Measurements from ENCODE around the gene CREB3. TPM values are rescaled to one million over a fixed set of nuclear protein-coding genes. Genes with fewer than 3 reads are reported as not detected.

Gene CREB3
- polyA plus RNA-seq, 2 donors: 10.5 to 13.6 TPM

GRCh38 chr9:35711501-35712428 lies 20.7 kb upstream of the CREB3 start:
- Histone ChIP-seq H3K36me3 (ENCODE audit: control insufficient read depth in 2 of 2, insufficient read depth in 2 of 2, low read length in 1 of 2) (peaks cover 29 to 63% of the 10 kb centered on the region in 2 donors), H3K27me3 (ENCODE audit: control insufficient read depth in 1 of 2, insufficient read depth in 2 of 2, low read length in 2 of 2) (no peaks in the 10 kb centered on the region), H3K4me1 (ENCODE audit: control insufficient read depth in 2 of 2, insufficient read depth in 2 of 2, low read length in 1 of 2) (no peaks in the 10 kb centered on the region), H3K27ac (ENCODE audit: low read depth in 2 of 2, low read length in 1 of 2) (no peak overlapping the region), H3K9me3 (ENCODE audit: control insufficient read depth in 2 of 2, insufficient read depth in 1 of 2, low read depth in 1 of 2, low read length in 1 of 2) (no peaks in the 10 kb centered on the region), H3K4me3 (ENCODE audit: low read depth in 1 of 2, low read length in 2 of 2) (no peak overlapping the region)
- 79 to 84% methylated on average over 21 of the region's 21 CpGs for WGBS, 2 donors

- Histone ChIP-seq H3K9me3 (ENCODE audit: control insufficient read depth in 2 of 2, insufficient read depth in 1 of 2, low read depth in 1 of 2, low read length in 1 of 2) (no peaks in the 10 kb centered on the region), H3K27ac (ENCODE audit: low read depth in 2 of 2, low read length in 1 of 2) (no peak overlapping the region), H3K27me3 (ENCODE audit: control insufficient read depth in 1 of 2, insufficient read depth in 2 of 2, low read length in 2 of 2) (no peaks in the 10 kb centered on the region), H3K4me1 (ENCODE audit: control insufficient read depth in 2 of 2, insufficient read depth in 2 of 2, low read length in 1 of 2) (no peaks in the 10 kb centered on the region), H3K36me3 (ENCODE audit: control insufficient read depth in 2 of 2, insufficient read depth in 2 of 2, low read length in 1 of 2) (peaks cover 33 to 63% of the 10 kb centered on the region in 2 donors), H3K4me3 (ENCODE audit: low read depth in 1 of 2, low read length in 2 of 2) (no peak overlapping the region)
- WGBS, 2 donors: 77 to 79% methylated on average over 11 of the region's 11 CpGs
These were observed 19.6 kb upstream of the CREB3 start for GRCh38 chr9:35712762-35713400.

GRCh38 chr9:35713578-35713977 lies 18.9 kb upstream of the CREB3 start:
- 91 to 96% methylated on average over 3 of the region's 3 CpGs for WGBS, 2 donors
- H3K36me3 ChIP-seq (ENCODE audit: control insufficient read depth in 2 of 2, insufficient read depth in 2 of 2, low read length in 1 of 2): peaks cover 33 to 65% of the 10 kb centered on the region in 2 donors
- no peaks in the 10 kb centered on the region for H3K27me3 ChIP-seq (ENCODE audit: control insufficient read depth in 1 of 2, insufficient read depth in 2 of 2, low read length in 2 of 2)
- no peaks in the 10 kb centered on the region for H3K4me1 ChIP-seq (ENCODE audit: control insufficient read depth in 2 of 2, insufficient read depth in 2 of 2, low read length in 1 of 2)
- H3K27ac ChIP-seq (ENCODE audit: low read depth in 2 of 2, low read length in 1 of 2): no peak overlapping the region
- H3K4me3 ChIP-seq (ENCODE audit: low read depth in 1 of 2, low read length in 2 of 2): no peak overlapping the region
- no peaks in the 10 kb centered on the region for H3K9me3 ChIP-seq (ENCODE audit: control insufficient read depth in 2 of 2, insufficient read depth in 1 of 2, low read depth in 1 of 2, low read length in 1 of 2)

GRCh38 chr9:35714123-35714522 lies 18.3 kb upstream of the CREB3 start:
- Histone ChIP-seq H3K4me3 (ENCODE audit: low read depth in 1 of 2, low read length in 2 of 2) (no peak overlapping the region), H3K27ac (ENCODE audit: low read depth in 2 of 2, low read length in 1 of 2) (no peak overlapping the region), H3K36me3 (ENCODE audit: control insufficient read depth in 2 of 2, insufficient read depth in 2 of 2, low read length in 1 of 2) (peaks cover 37 to 70% of the 10 kb centered on the region in 2 donors), H3K9me3 (ENCODE audit: control insufficient read depth in 2 of 2, insufficient read depth in 1 of 2, low read depth in 1 of 2, low read length in 1 of 2) (no peaks in the 10 kb centered on the region), H3K4me1 (ENCODE audit: control insufficient read depth in 2 of 2, insufficient read depth in 2 of 2, low read length in 1 of 2) (no peaks in the 10 kb centered on the region), H3K27me3 (ENCODE audit: control insufficient read depth in 1 of 2, insufficient read depth in 2 of 2, low read length in 2 of 2) (no peaks in the 10 kb centered on the region)
- 90% methylated on average over 6 of the region's 6 CpGs for whole genome bisulfite sequencing, 2 donors

GRCh38 chr9:35714579-35715252 lies 17.8 kb upstream of the CREB3 start:
- no peak overlapping the region for H3K4me3 ChIP-seq (ENCODE audit: low read depth in 1 of 2, low read length in 2 of 2)
- no peak overlapping the region for H3K27ac ChIP-seq (ENCODE audit: low read depth in 2 of 2, low read length in 1 of 2)
- WGBS, 2 donors: 94 to 95% methylated on average over 13 of the region's 13 CpGs
- H3K36me3 ChIP-seq (ENCODE audit: control insufficient read depth in 2 of 2, insufficient read depth in 2 of 2, low read length in 1 of 2): peaks cover 42 to 76% of the 10 kb centered on the region in 2 donors
- no peaks in the 10 kb centered on the region for H3K27me3 ChIP-seq (ENCODE audit: control insufficient read depth in 1 of 2, insufficient read depth in 2 of 2, low read length in 2 of 2)
- no peaks in the 10 kb centered on the region for H3K9me3 ChIP-seq (ENCODE audit: control insufficient read depth in 2 of 2, insufficient read depth in 1 of 2, low read depth in 1 of 2, low read length in 1 of 2)
- no peaks in the 10 kb centered on the region for H3K4me1 ChIP-seq (ENCODE audit: control insufficient read depth in 2 of 2, insufficient read depth in 2 of 2, low read length in 1 of 2)

GRCh38 chr9:35716230-35716629 lies 16.2 kb upstream of the CREB3 start:
- H3K9me3 ChIP-seq (ENCODE audit: control insufficient read depth in 2 of 2, insufficient read depth in 1 of 2, low read depth in 1 of 2, low read length in 1 of 2): no peaks in the 10 kb centered on the region
- H3K27me3 ChIP-seq (ENCODE audit: control insufficient read depth in 1 of 2, insufficient read depth in 2 of 2, low read length in 2 of 2): no peaks in the 10 kb centered on the region
- no peak overlapping the region for H3K4me3 ChIP-seq (ENCODE audit: low read depth in 1 of 2, low read length in 2 of 2)
- H3K36me3 ChIP-seq (ENCODE audit: control insufficient read depth in 2 of 2, insufficient read depth in 2 of 2, low read length in 1 of 2): peaks cover 44 to 77% of the 10 kb centered on the region in 2 donors
- H3K4me1 ChIP-seq (ENCODE audit: control insufficient read depth in 2 of 2, insufficient read depth in 2 of 2, low read length in 1 of 2): no peaks in the 10 kb centered on the region
- peak overlapping the region in 1 of 2 donors; percentile 11 for H3K27ac ChIP-seq (ENCODE audit: low read depth in 2 of 2, low read length in 1 of 2)
- 87 to 89% methylated on average over 4 of the region's 4 CpGs for WGBS, 2 donors

- peaks cover 48 to 79% of the 10 kb centered on the region in 2 donors for H3K36me3 ChIP-seq (ENCODE audit: control insufficient read depth in 2 of 2, insufficient read depth in 2 of 2, low read length in 1 of 2)
- H3K27ac ChIP-seq (ENCODE audit: low read depth in 2 of 2, low read length in 1 of 2): no peak overlapping the region
- 92 to 93% methylated on average over 14 of the region's 14 CpGs for WGBS, 2 donors
- H3K27me3 ChIP-seq (ENCODE audit: control insufficient read depth in 1 of 2, insufficient read depth in 2 of 2, low read length in 2 of 2): no peaks in the 10 kb centered on the region
- no peaks in the 10 kb centered on the region for H3K4me1 ChIP-seq (ENCODE audit: control insufficient read depth in 2 of 2, insufficient read depth in 2 of 2, low read length in 1 of 2)
- no peaks in the 10 kb centered on the region for H3K9me3 ChIP-seq (ENCODE audit: control insufficient read depth in 2 of 2, insufficient read depth in 1 of 2, low read depth in 1 of 2, low read length in 1 of 2)
- no peak overlapping the region for H3K4me3 ChIP-seq (ENCODE audit: low read depth in 1 of 2, low read length in 2 of 2)
These were observed 15.2 kb upstream of the CREB3 start for GRCh38 chr9:35717132-35717870.

- no peak overlapping the region for H3K4me3 ChIP-seq (ENCODE audit: low read depth in 1 of 2, low read length in 2 of 2)
- 84 to 89% methylated on average over 15 of the region's 15 CpGs for WGBS, 2 donors
- H3K9me3 ChIP-seq (ENCODE audit: control insufficient read depth in 2 of 2, insufficient read depth in 1 of 2, low read depth in 1 of 2, low read length in 1 of 2): no peaks in the 10 kb centered on the region
- H3K4me1 ChIP-seq (ENCODE audit: control insufficient read depth in 2 of 2, insufficient read depth in 2 of 2, low read length in 1 of 2): no peaks in the 10 kb centered on the region
- H3K27ac ChIP-seq (ENCODE audit: low read depth in 2 of 2, low read length in 1 of 2): no peak overlapping the region
- peaks cover 52 to 78% of the 10 kb centered on the region in 2 donors for H3K36me3 ChIP-seq (ENCODE audit: control insufficient read depth in 2 of 2, insufficient read depth in 2 of 2, low read length in 1 of 2)
- H3K27me3 ChIP-seq (ENCODE audit: control insufficient read depth in 1 of 2, insufficient read depth in 2 of 2, low read length in 2 of 2): no peaks in the 10 kb centered on the region
These were observed 13.6 kb upstream of the CREB3 start for GRCh38 chr9:35718721-35719511.
